SHP77 treated with DMSO at 0.1 percent for 48 hours (cell line): ENCODE measurements around the gene GRXCR2.
"Not testable (repeated sequence)": the region's sequence is repeated elsewhere in the genome, so short reads cannot be mapped to it uniquely, and the experiment has no call there.

Source experiments
- DNase-seq: peaks from one replicate; lab custom pipeline; 2025; lab: John Stamatoyannopoulos, UW

Gene GRXCR2

GRCh38 chr5:145874765-145875164, 2.0 kb upstream of the GRXCR2 start:
- DNase-seq: no peak

- no peak for DNase-seq
Measured at GRCh38 chr5:145872486-145872885, 328 bp downstream of the GRXCR2 start.

DNA sequence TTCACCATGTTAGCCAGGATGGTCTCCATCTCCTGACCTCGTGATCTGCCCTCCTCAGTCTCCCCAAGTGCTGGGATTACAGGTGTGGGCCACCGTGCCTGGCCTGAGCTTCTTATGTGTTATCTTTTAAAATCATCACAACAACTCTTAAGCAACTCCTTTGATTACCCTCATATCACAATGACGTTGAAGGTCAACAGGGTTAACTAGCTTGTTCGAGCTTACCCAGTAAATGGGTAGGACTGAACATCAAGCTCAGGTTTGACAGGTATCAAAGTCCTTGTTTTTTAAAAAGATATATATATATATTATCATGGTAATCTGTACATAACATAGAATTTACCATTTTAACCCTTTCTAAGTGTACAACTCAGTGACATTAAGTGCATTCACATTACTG, 3.1 kb downstream of the GRXCR2 start:
- DNase-seq: no peak

DNA sequence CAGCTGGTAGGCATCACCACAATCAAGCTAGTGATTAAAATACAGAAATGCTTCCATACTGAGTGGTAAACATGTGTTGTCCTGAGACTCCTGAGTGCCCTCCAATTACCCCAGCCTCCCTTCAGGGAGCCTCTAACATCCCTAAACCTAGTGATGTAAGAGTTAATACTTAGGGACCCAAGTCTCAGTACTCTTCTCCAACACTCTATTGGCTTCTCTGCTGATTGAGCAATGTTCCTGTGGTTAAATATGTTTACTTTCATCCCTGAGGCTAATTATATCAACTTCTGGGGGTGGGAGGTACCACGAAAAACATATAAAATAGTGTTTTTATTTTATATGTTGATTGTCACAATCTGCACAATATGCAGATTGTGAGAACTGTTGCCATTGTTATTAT, 5.0 kb downstream of the GRXCR2 start:
- no peak for DNase-seq

- not testable (repeated sequence) for DNase-seq
Measured at GRCh38 chr5:145864432-145864831, 8.4 kb downstream of the GRXCR2 start.

GRCh38 chr5:145863003-145863402, 9.8 kb downstream of the GRXCR2 start:
- DNase-seq: no peak

- DNase-seq: no peak
Measured at GRCh38 chr5:145859897-145860296, 12.9 kb downstream of the GRXCR2 start.

DNA sequence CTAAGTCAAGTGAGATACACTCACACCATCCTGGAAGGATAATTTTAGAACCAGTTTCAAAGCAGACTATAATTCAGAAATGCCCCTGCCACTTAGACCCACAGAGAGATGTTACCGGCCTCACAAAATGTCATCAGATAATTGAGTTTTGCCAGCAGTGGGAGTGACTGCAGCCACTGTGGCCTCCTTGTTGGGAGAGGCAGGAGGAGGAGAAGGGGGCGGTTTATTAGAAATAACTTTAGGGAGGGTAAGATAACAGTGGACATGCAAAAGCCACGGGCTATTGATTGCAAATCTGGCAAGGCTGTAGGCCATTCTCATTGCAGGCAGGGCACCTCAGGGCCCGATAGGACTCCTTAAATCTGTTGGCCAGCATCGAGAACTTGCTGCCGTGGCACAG, 13.4 kb downstream of the GRXCR2 start:
- no peak for DNase-seq

DNA sequence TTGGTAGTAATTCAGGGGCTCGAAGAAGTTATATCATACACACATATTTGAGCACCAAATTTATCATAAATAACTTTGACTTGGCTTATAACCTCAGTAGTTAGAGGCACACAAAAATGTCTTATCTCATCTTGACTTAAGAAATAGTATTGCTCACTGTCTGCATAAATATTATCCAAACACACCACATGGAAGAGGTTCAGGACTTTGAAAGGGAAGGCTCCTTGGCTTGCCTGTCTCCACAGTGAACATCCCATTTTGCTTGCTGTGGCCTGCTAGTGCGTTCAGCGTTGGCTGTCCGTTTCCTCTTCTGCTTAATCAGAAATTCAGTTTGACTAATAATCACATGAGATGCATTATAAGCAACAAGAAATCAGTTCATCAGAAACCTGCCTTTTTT, 13.9 kb downstream of the GRXCR2 start:
- DNase-seq: no peak

DNA sequence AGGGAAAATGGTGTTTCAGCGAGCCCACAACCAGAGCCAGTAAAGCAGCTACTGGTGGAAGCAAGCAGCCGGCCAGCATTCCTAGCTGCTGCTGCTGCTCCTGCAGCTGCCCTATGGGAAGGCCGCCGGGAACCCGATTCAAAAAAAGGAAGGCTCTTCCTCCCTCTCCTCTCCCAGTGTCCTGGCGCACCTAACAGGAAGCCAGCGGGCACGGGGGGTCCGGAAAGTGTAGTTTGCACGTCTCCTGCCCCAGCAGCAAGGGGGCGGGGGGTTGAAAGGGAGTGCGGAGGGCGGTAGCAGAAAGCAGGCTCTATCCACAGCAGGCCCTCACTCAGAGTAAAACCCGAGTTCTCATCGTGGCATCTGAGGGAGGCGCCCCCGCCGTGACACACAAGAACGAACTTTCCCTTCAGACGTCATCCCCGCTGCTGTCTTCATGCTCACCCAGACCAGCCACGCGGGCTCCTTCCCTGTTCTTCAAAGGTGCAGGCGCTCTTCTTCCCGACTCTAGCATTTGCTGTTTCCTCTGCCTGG, 16.5 kb downstream of the GRXCR2 start:
- peak; percentile 64 for DNase-seq

- peak; percentile 64 for DNase-seq
Measured at GRCh38 chr5:145855763-145856267, 17.0 kb downstream of the GRXCR2 start.

GRCh38 chr5:145854651-145855258, 18.1 kb downstream of the GRXCR2 start:
- DNase-seq: no peak

DNA sequence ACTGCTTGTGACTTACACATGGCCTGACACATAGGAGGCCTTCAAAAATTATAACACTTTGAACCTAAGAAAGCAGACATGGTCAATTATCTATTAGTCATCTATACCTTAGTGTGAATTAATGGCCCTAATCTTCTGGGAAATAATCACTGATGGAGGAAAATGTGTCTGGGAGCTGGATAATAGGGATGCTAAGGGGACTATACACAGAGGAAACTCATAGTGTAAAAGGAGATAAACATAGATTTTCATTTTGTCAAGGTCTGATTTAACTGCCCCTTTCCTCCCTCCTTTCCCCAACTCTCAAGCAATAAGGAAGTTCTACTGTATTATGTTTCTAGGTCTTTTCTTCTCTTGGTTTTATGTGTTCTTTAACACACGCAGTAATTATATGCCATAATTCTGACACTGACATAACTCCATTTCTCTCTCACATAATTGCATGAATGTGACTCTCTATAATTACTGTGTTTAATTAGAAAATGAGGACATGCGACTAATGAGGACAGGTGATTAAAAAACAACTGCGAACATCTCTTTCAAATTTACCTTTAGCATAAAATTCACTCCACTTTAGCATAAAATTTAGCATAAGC, 18.9 kb downstream of the GRXCR2 start:
- DNase-seq: no peak

DNA sequence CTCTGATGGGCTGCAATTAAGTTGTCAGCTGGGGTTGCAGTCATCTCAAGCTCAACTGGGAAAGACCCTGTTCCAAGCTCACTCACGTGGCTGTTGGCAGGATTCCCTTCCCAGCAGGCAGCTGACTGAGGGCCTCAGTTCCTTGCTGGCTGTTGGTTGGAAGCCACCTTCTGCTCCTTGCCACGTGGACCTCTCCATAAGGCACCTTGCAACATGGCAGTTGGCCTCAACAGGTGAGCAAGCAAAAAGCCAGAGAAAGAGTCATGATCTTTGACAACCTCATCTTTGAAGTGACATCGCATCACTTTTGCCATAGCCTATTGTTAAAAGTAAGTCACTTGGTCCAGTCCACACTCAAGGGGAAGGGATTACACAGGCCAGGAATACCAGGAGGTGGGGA, 19.8 kb downstream of the GRXCR2 start:
- DNase-seq: no peak

GRCh38 chr5:145848854-145849253, 24.0 kb downstream of the GRXCR2 start:
- DNase-seq: no peak

DNA sequence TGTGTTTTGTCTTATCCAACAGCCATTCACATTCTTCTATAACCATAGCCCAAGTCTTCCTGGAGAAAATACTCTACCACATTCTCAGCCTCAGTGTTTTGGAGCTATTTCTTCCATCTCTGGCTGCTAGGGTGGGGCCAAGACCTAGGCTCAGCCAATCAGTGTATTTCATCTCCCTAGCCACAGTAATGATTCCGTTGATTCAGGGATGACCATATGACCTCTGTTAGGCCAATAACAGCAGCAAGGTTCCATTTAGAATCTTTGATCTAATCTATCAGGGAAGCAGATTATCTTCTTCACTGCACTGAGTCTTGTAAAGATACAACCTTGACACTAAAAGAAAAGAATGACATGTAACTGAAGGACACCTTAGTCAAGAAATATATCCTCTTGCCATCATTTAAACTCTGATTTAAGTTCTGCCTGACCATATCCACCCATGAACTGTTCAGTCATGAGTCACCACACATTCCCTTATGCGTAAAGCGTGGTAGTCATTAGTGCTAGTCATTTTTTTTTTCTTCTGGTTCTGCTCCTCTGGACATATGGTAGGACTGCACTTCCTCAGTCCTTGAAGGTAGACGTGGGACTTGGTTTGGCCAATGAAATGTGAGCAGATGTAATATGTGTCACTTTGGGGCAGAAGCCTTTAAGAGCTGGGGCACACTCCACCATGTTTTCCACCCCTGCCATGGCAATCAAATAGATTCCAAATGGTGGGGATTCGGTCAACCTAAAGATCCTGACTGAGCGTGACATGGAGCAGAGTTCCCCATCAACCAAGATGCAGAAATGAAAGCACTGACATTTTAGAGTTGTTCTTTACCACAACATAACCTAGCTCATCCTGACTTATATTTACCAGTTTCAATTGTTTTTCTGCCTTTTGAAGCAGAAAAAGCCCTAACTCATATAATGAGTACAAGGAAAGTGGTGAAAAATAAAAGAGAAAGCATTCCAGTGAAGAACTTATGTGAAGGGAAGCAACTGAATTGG, 25.0 kb downstream of the GRXCR2 start:
- DNase-seq: no peak

GRCh38 chr5:145846081-145846480, 26.7 kb downstream of the GRXCR2 start:
- DNase-seq: no peak

- DNase-seq: no peak
Measured at GRCh38 chr5:145841299-145841698, 31.5 kb downstream of the GRXCR2 start.

- no peak for DNase-seq
Measured at GRCh38 chr5:145840458-145841132, 32.2 kb downstream of the GRXCR2 start.

DNA sequence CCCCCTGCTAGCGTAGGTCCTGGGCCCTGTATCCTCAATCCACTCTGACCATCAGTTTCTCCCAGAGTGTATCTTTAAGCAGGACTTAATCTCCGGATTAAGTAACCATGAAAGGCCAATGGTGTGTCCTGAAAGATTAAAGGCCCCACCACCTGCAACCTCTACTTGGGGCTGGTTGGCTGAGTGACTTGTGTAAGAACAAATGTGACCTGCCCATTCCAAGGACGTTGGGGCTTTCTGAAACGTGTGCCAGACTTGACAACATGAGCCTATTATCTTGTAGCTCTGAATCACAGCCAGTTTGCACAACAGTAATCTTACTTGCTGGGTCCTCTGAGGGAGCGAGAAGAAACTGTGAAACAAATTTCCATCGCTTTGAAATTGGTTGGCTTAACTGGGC, 34.5 kb downstream of the GRXCR2 start:
- DNase-seq: no peak

GRCh38 chr5:145836241-145836640, 36.6 kb downstream of the GRXCR2 start:
- DNase-seq: not testable (repeated sequence)

DNA sequence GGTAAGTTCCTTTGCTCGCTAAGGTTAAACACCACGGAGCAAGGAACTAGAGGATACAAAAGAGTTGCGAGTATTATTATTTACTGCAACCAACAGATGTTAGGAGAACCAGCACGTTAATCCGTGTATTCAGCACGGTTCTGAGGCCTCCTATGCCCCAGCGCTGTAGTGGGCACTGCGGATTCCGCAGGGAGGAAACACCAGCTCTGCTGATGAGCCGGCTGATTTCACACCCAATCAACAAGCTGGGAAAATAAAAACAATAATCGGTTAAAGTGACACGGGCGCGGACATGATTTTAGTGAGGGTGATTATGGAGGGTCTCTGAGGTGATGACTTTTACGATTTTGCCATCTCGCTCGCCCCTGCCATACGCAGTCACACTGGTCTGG, 37.0 kb downstream of the GRXCR2 start:
- DNase-seq: no peak
